SH-SY5Y (cell line): Measurements from ENCODE around the gene LTB4R2.

ENCODE experiments used
- GATA2 ChIP-seq: IDR thresholded peaks from 2 replicates; pipeline ENCODE4 v1.6.1; 2011; ENCODE audit warnings: mild to moderate bottlenecking, low read depth, low read length
- GATA3 ChIP-seq: IDR thresholded peaks from 2 replicates; pipeline ENCODE4 v1.6.1; 2011; ENCODE audit warnings: low read depth, mild to moderate bottlenecking, low read length, moderate library complexity

GRCh38 chr14:24315807-24316596 lies 6.1 kb downstream of the LTB4R2 start:
- TF ChIP-seq GATA2 (no peak), GATA3 (no peak)
